SK-N-SH (cell line): Measurements from ENCODE around the gene PNMA6E. TPM values are rescaled to one million over a fixed set of nuclear protein-coding genes. Genes with fewer than 3 reads are reported as not detected.

ENCODE experiments used
- CTCF ChIA-PET: fragments of 300-600, 350-600 bp; formaldehyde crosslinking; extraction: SDS; loops from one replicate; lab custom pipeline; 2021; lab: Yijun Ruan, JAX
- POLR2A ChIA-PET: fragments of 350-600 bp; sonication (Branson Sonifier 250); formaldehyde crosslinking; extraction: SDS; loops from one replicate; lab custom pipeline; 2020; ENCODE audit warnings: antibody characterized with exemption, inconsistent platforms; lab: Yijun Ruan, JAX
- DNase-seq: peaks from one replicate; pipeline ENCODE4 v3.0.0; 2012
- H2AFZ ChIP-seq: fragments of 200-600 bp; sonication (generic); 2 replicates; pipeline ENCODE4 v1.8.1; 2016; ENCODE audit warnings: antibody characterized with exemption, mild to moderate bottlenecking, low read depth
- H3F3A ChIP-seq: fragments of 200-600 bp; sonication (generic); replicated peaks from 2 replicates; pipeline ENCODE3; 2016; ENCODE audit warnings: antibody characterized with exemption, mild to moderate bottlenecking; ENCODE audit not compliant: insufficient read depth
- H3K27ac ChIP-seq, 2 experiments: fragments of 200-500 bp in 1 of 2; fragments of 200-600 bp in 1 of 2; sonication (Bioruptor generic) in 1 of 2; sonication (generic), shearing (Covaris generic) in 1 of 2; 2 replicates each; pipeline versions ENCODE4 v1.5.1 to v1.6.1; 2014 to 2016; ENCODE audit warnings: low read depth in 2 of 2, inconsistent platforms in 1 of 2, low read length in 1 of 2, mild to moderate bottlenecking in 1 of 2, mixed read lengths in 1 of 2
- H3K27me3 ChIP-seq: fragments of 200-600 bp; sonication (generic), shearing (Covaris generic); 2 replicates; pipeline ENCODE4 v1.6.1; 2016; ENCODE audit warnings: mixed run types; ENCODE audit not compliant: insufficient read depth
- H3K36me3 ChIP-seq, 2 experiments: fragments of 200-500 bp in 1 of 2; fragments of 200-600 bp in 1 of 2; sonication (Bioruptor generic) in 1 of 2; sonication (generic) in 1 of 2; replicated peaks in 1 of 2; 2 replicates each; pipeline versions ENCODE3 to v1.5.1; 2014 to 2016; ENCODE audit warnings: low read length in 1 of 2, mild to moderate bottlenecking in 1 of 2; ENCODE audit not compliant: insufficient read depth in 2 of 2, control insufficient read depth in 1 of 2
- H3K4me1 ChIP-seq, 2 experiments: fragments of 200-500 bp in 1 of 2; fragments of 200-600 bp in 1 of 2; sonication (Bioruptor generic) in 1 of 2; sonication (generic), shearing (Covaris generic) in 1 of 2; 2 replicates each; pipeline versions ENCODE4 v1.5.1 to v1.6.1; 2014 to 2016; ENCODE audit warnings: low read depth in 1 of 2, low read length in 1 of 2, mixed run types in 1 of 2; ENCODE audit not compliant: insufficient read depth in 2 of 2, control insufficient read depth in 1 of 2
- H3K4me2 ChIP-seq: fragments of 200-600 bp; sonication (generic), shearing (Covaris generic); 2 replicates; pipeline ENCODE4 v1.6.1; 2017; ENCODE audit warnings: mixed run types
- H3K4me3 ChIP-seq, 2 experiments: fragments of 200-500 bp in 1 of 2; fragments of 200-600 bp in 1 of 2; sonication (Bioruptor generic) in 1 of 2; sonication (generic), shearing (Covaris generic) in 1 of 2; 2 replicates each; pipeline versions ENCODE4 v1.5.1 to v1.8.1; 2014 to 2016; ENCODE audit warnings: low read depth in 2 of 2, inconsistent platforms in 1 of 2, low read length in 1 of 2, mild to moderate bottlenecking in 1 of 2, mixed read lengths in 1 of 2, moderate library complexity in 1 of 2
- H3K79me2 ChIP-seq: fragments of 200-600 bp; sonication (generic); 2 replicates; pipeline ENCODE4 v1.8.1; 2017; ENCODE audit warnings: mild to moderate bottlenecking; ENCODE audit not compliant: insufficient read depth
- H3K9ac ChIP-seq: fragments of 200-600 bp; sonication (generic); 2 replicates; pipeline ENCODE4 v1.6.1; 2017; ENCODE audit warnings: mixed run types
- H3K9me2 ChIP-seq: fragments of 200-600 bp; sonication (generic); 2 replicates; pipeline ENCODE4 v1.6.1; 2017; ENCODE audit warnings: mixed run types
- H3K9me3 ChIP-seq: fragments of 200-600 bp; sonication (generic); 2 replicates; pipeline ENCODE4 v1.6.1; 2017; ENCODE audit warnings: mixed run types, mild to moderate bottlenecking, moderate library complexity
- H4K20me1 ChIP-seq: fragments of 200-600 bp; sonication (generic); 2 replicates; pipeline ENCODE4 v1.6.1; 2017; ENCODE audit warnings: mild to moderate bottlenecking, mixed run types; ENCODE audit not compliant: insufficient read depth
- CHD2 ChIP-seq: fragments of 150-350 bp; IDR thresholded peaks from 2 replicates; pipeline ENCODE4 v1.6.1; 2018; ENCODE audit warnings: low read length; ENCODE audit not compliant: partially characterized antibody
- ELF1 ChIP-seq: IDR thresholded peaks from 2 replicates; pipeline ENCODE4 v1.4.0; 2012
- GABPA ChIP-seq: IDR thresholded peaks from 2 replicates; pipeline ENCODE4 v1.4.0; 2012; ENCODE audit warnings: low read depth, mild to moderate bottlenecking
- GATA2 ChIP-seq: sonication (generic); formaldehyde crosslinking; IDR thresholded peaks from 2 replicates; pipeline ENCODE4 v1.5.0; 2020; ENCODE audit warnings: mild to moderate bottlenecking, missing genetic modification reagents
- IRF3 ChIP-seq: fragments of 150-350 bp; IDR thresholded peaks from 2 replicates; pipeline ENCODE4 v1.6.1; 2016; ENCODE audit warnings: mild to moderate bottlenecking, low read depth, low read length
- MAX ChIP-seq: IDR thresholded peaks from 2 replicates; pipeline ENCODE4 v1.4.0; 2012; ENCODE audit warnings: low read depth
- MEF2A ChIP-seq: IDR thresholded peaks from 2 replicates; pipeline ENCODE4 v1.4.0; 2012; ENCODE audit warnings: low read depth, borderline replicate concordance
- MXI1 ChIP-seq: IDR thresholded peaks from 2 replicates; pipeline ENCODE4 v1.6.1; 2012; ENCODE audit warnings: mild to moderate bottlenecking, low read depth, low read length, improper control_type of control experiment
- POLR2AphosphoS5 ChIP-seq: IDR thresholded peaks from 2 replicates; pipeline ENCODE4 v1.6.1; 2012; ENCODE audit warnings: low read depth, low read length
- SIN3A ChIP-seq: IDR thresholded peaks from 2 replicates; pipeline ENCODE4 v1.6.1; 2012; ENCODE audit warnings: low read depth, mild to moderate bottlenecking, low read length, moderate library complexity, borderline replicate concordance
- TAF1 ChIP-seq: IDR thresholded peaks from 2 replicates; pipeline ENCODE4 v1.6.1; 2012; ENCODE audit warnings: low read depth, mild to moderate bottlenecking, low read length, moderate library complexity, borderline replicate concordance
- TEAD4 ChIP-seq: IDR thresholded peaks from 2 replicates; pipeline ENCODE4 v1.4.0; 2012; ENCODE audit warnings: mild to moderate bottlenecking, borderline replicate concordance; ENCODE audit not compliant: insufficient read depth
- USF2 ChIP-seq: fragments of 150-350 bp; IDR thresholded peaks from 2 replicates; pipeline ENCODE4 v1.6.1; 2017; ENCODE audit warnings: antibody characterized with exemption, low read length, low read depth, borderline replicate concordance
- YY1 ChIP-seq: IDR thresholded peaks from 2 replicates; pipeline ENCODE4 v1.4.0; 2012; ENCODE audit warnings: low read depth, mild to moderate bottlenecking
- WGBS: methylation state at CpG from one replicate; pipeline ENCODE4 v1.1.6; 2017; ENCODE audit warnings: low lambda C conversion rate; 5-methylcytosine and 5-hydroxymethylcytosine counted together
- polyA plus RNA-seq, 3 experiments: library from polyadenylated mRNA; depleted of rRNA; stranded (reverse); fragments of >200 nt; gene quantifications; 2 replicates each; pipeline ENCODE4 v1.2.3, GENCODE V29; 2012

The PNMA6E gene
- polyA plus RNA-seq, 1 of the 3 experiments (the other 2 are of a cell fraction), result not detected

- TF ChIP-seq MXI1 (no peak), USF2 (no peak), IRF3 (no peak), TEAD4 (no peak), GABPA (no peak), SIN3A (no peak)
Measured at GRCh38 chrX:153423652-153424051, 22.5 kb upstream of the PNMA6E start (continued).

- H3K79me2 ChIP-seq, result no peaks in the 10 kb centered on the region
- no peaks in the 10 kb centered on the region for H4K20me1 ChIP-seq
- H3K4me1 ChIP-seq, result no peaks in the 10 kb centered on the region
- no peak overlapping the region for H3K27ac ChIP-seq
- WGBS, result 53% methylated on average over 16 of the region's 18 CpGs
- H3K9ac ChIP-seq, result no peak overlapping the region
- ChIA-PET POLR2A (no interaction called here), CTCF (no interaction called here)
- H3K9me3 ChIP-seq, result no peaks in the 10 kb centered on the region
- H3F3A ChIP-seq, result no peaks in the 10 kb centered on the region
- no peaks in the 10 kb centered on the region for H3K9me2 ChIP-seq
- H3K4me2 ChIP-seq, result no peak overlapping the region
- H3K4me3 ChIP-seq, result no peak overlapping the region
- TF ChIP-seq MEF2A (no peak), ELF1 (no peak)
- peaks cover 8% of the 10 kb centered on the region; the same call in 1 of the 2 replicates for H3K27me3 ChIP-seq
- H2AFZ ChIP-seq, result no peak overlapping the region
- no peak for DNase-seq
- no peaks in the 10 kb centered on the region for H3K36me3 ChIP-seq
Measured at GRCh38 chrX:153421856-153422255, 20.7 kb upstream of the PNMA6E start.

- no peaks in the 10 kb centered on the region for H3K9me2 ChIP-seq
- H3K9ac ChIP-seq, result no peak overlapping the region
- H3K27me3 ChIP-seq, result peaks cover 4% of the 10 kb centered on the region; the same call in 1 of the 2 replicates
- POLR2A ChIA-PET, result no interaction called here
- WGBS, result 96% methylated on average over 36 of the region's 91 CpGs
- no peaks in the 10 kb centered on the region for H3K79me2 ChIP-seq
- no peaks in the 10 kb centered on the region for H3K4me1 ChIP-seq
- CTCF ChIA-PET, result no interaction called here
- H3K27ac ChIP-seq, result no peak overlapping the region
- H3K4me2 ChIP-seq, result no peak overlapping the region
- no peaks in the 10 kb centered on the region for H3K9me3 ChIP-seq
- H4K20me1 ChIP-seq, result no peaks in the 10 kb centered on the region
- no peak overlapping the region for H3K4me3 ChIP-seq
- H2AFZ ChIP-seq, result no peak overlapping the region
- no peaks in the 10 kb centered on the region for H3K36me3 ChIP-seq
- no peak for TF ChIP-seq TAF1
- no peak for TF ChIP-seq GABPA
- no peak for TF ChIP-seq POLR2AphosphoS5
- no peak for TF ChIP-seq GATA2
- TF ChIP-seq YY1, result no peak
- TF ChIP-seq MEF2A, result no peak
- no peak for TF ChIP-seq MAX
- TF ChIP-seq ELF1, result no peak
- no peak for TF ChIP-seq USF2
- TF ChIP-seq CHD2, result no peak
- H3F3A ChIP-seq, result no peaks in the 10 kb centered on the region
- no peak for DNase-seq
Measured at GRCh38 chrX:153420851-153421599, 19.9 kb upstream of the PNMA6E start.
